Activated CD4-positive, alpha-beta memory T cell treated with anti-CD3 and anti-CD28 coated beads, Interleukin-2, amount 10 ng/mL, durations not matched to agents 7 days and 5 days (primary cell): Measurements from ENCODE around the gene CD79A. TPM values are rescaled to one million over a fixed set of nuclear protein-coding genes. Genes with fewer than 3 reads are reported as not detected.

Source experiments
- CTCF ChIA-PET: fragments of 350-600 bp; sonication (Branson Sonifier 250); formaldehyde crosslinking; loops from one replicate; lab custom pipeline; 2021; ENCODE audit warnings: antibody characterized with exemption, inconsistent platforms; lab: Charles Lee
- POLR2A ChIA-PET: fragments of 350-600 bp; sonication (Branson Sonifier 250); formaldehyde crosslinking; loops from one replicate; lab custom pipeline; 2021; ENCODE audit warnings: antibody characterized with exemption; lab: Charles Lee
- DNase-seq: peaks from one replicate; pipeline ENCODE4 v3.0.0-alpha.2; 2020
- H3K27ac Mint-ChIP-seq: one replicate; pipeline ENCODE4 v1.8.0; 2021; ENCODE audit warnings: mild to moderate bottlenecking, mixed read lengths
- H3K27me3 Mint-ChIP-seq: one replicate; pipeline ENCODE4 v1.8.0; 2021; ENCODE audit warnings: mixed read lengths
- H3K36me3 Mint-ChIP-seq: one replicate; pipeline ENCODE4 v1.8.0; 2021; ENCODE audit warnings: low read depth, mixed read lengths
- H3K4me1 Mint-ChIP-seq: one replicate; pipeline ENCODE4 v1.8.0; 2021; ENCODE audit warnings: mixed read lengths
- H3K4me3 Mint-ChIP-seq: one replicate; pipeline ENCODE4 v1.8.0; 2021; ENCODE audit warnings: mild to moderate bottlenecking, mixed read lengths
- H3K9me3 Mint-ChIP-seq: one replicate; pipeline ENCODE4 v1.8.0; 2021; ENCODE audit warnings: mixed read lengths
- total RNA-seq, 2 experiments: library from RNA; stranded (reverse); gene quantifications; one replicate each; pipeline ENCODE4 v1.2.3, GENCODE V29; 2021

Gene CD79A
- under 1 TPM; 0.35 to 0.38 TPM for total RNA-seq

- H3K27me3 Mint-ChIP-seq, result no peaks in the 10 kb centered on the region
- H3K9me3 Mint-ChIP-seq, result no peaks in the 10 kb centered on the region
- H3K4me1 Mint-ChIP-seq, result peaks cover 71% of the 10 kb centered on the region
- no peak for DNase-seq
- POLR2A ChIA-PET, result interaction anchor here (2.3 to 16.1 kb wide), 3 partner anchors 10 to 34 kb away, joined by 8 to 384 read pairs (median 223); partner anchors contain the start of genes ARHGEF1 and RPS19
- CTCF ChIA-PET, result interaction anchor here (0.7 kb wide), 1 partner anchor 9 kb away, joined by 3 read pairs; no protein-coding TSS in a partner anchor
- H3K27ac Mint-ChIP-seq, result peak within 1 kb of the TSS; percentile 96
- peaks cover 10% of the 10 kb centered on the region for H3K36me3 Mint-ChIP-seq
- no peak within 1 kb of the TSS for H3K4me3 Mint-ChIP-seq
These were observed at the start of gene CD79A for GRCh38 chr19:41876847-41877832. CD79A (plus strand) TSS chr19:41877279; CDS start chr19:41877305, 26 bp downstream.

- POLR2A ChIA-PET, result interaction anchor here (1.0 kb wide), 1 partner anchor 11 kb away, joined by 3 read pairs; no protein-coding TSS in a partner anchor
These were observed 38.9 kb upstream of the CD79A start for GRCh38 chr19:41837981-41838708.

GRCh38 chr19:41839211-41839610, 37.9 kb upstream of the CD79A start:
- Mint-ChIP-seq H3K36me3 (no peaks in the 10 kb centered on the region), H3K27me3 (peaks cover 32% of the 10 kb centered on the region), H3K4me3 (no peak overlapping the region), H3K27ac (no peak overlapping the region), H3K4me1 (no peaks in the 10 kb centered on the region), H3K9me3 (no peaks in the 10 kb centered on the region)
- POLR2A ChIA-PET, result no interaction called here
- no peak for DNase-seq
- CTCF ChIA-PET, result interaction anchor here (1.2 kb wide), 1 partner anchor 196 kb away, joined by 5 read pairs; no protein-coding TSS in a partner anchor

More at GRCh38 chr19:41837981-41838708, 38.9 kb upstream of the CD79A start:
- Mint-ChIP-seq H3K27me3 (peaks cover 27% of the 10 kb centered on the region), H3K27ac (no peak overlapping the region), H3K4me3 (no peak overlapping the region), H3K36me3 (no peaks in the 10 kb centered on the region), H3K9me3 (no peaks in the 10 kb centered on the region), H3K4me1 (no peaks in the 10 kb centered on the region)
- CTCF ChIA-PET, result no interaction called here
- no peak for DNase-seq

- no peaks in the 10 kb centered on the region for H3K4me1 Mint-ChIP-seq
These were observed 33.7 kb upstream of the CD79A start for GRCh38 chr19:41843371-41843770.

GRCh38 chr19:41844601-41845000, 32.5 kb upstream of the CD79A start, which contains the start of gene LYPD4:
LYPD4 (minus strand) TSS chr19:41844683; CDS start chr19:41839285, 5,398 bp downstream.
- no peaks in the 10 kb centered on the region for H3K9me3 Mint-ChIP-seq
- CTCF ChIA-PET, result interaction anchor here (0.6 to 1.6 kb wide), 2 partner anchors 10 to 61 kb away, joined by 3 to 4 read pairs; no protein-coding TSS in a partner anchor
- POLR2A ChIA-PET, result no interaction called here
- no peak within 1 kb of the TSS for H3K4me3 Mint-ChIP-seq
- H3K4me1 Mint-ChIP-seq, result no peaks in the 10 kb centered on the region
- H3K27me3 Mint-ChIP-seq, result peaks cover 13% of the 10 kb centered on the region
- no peak within 1 kb of the TSS for H3K27ac Mint-ChIP-seq
- no peaks in the 10 kb centered on the region for H3K36me3 Mint-ChIP-seq
- DNase-seq, result no peak

More at GRCh38 chr19:41843371-41843770, 33.7 kb upstream of the CD79A start:
- ChIA-PET CTCF (interaction anchor here (0.9 to 1.6 kb wide), 2 partner anchors 9 to 16 kb away, joined by 3 to 4 read pairs; no protein-coding TSS in a partner anchor), POLR2A (no interaction called here)
- no peak overlapping the region for H3K4me3 Mint-ChIP-seq
- no peak overlapping the region for H3K27ac Mint-ChIP-seq
- H3K36me3 Mint-ChIP-seq, result no peaks in the 10 kb centered on the region
- no peak for DNase-seq
- peaks cover 20% of the 10 kb centered on the region for H3K27me3 Mint-ChIP-seq
- no peaks in the 10 kb centered on the region for H3K9me3 Mint-ChIP-seq

GRCh38 chr19:41845001-41845050, 32.3 kb upstream of the CD79A start, which contains the start of gene DMRTC2:
DMRTC2 (plus strand) TSS chr19:41845042; CDS start chr19:41847429, 2,387 bp downstream.
- no peak for DNase-seq
- ChIA-PET CTCF (interaction anchor here (0.6 to 1.6 kb wide), 2 partner anchors 10 to 61 kb away, joined by 3 to 4 read pairs; no protein-coding TSS in a partner anchor), POLR2A (no interaction called here)
- Mint-ChIP-seq H3K4me1 (no peaks in the 10 kb centered on the region), H3K27me3 (peaks cover 13% of the 10 kb centered on the region), H3K27ac (no peak within 1 kb of the TSS), H3K9me3 (no peaks in the 10 kb centered on the region), H3K4me3 (no peak within 1 kb of the TSS), H3K36me3 (no peaks in the 10 kb centered on the region)

- Mint-ChIP-seq H3K4me1 (no peaks in the 10 kb centered on the region), H3K27ac (no peak overlapping the region), H3K36me3 (no peaks in the 10 kb centered on the region), H3K9me3 (no peaks in the 10 kb centered on the region), H3K27me3 (peaks cover 11% of the 10 kb centered on the region), H3K4me3 (no peak overlapping the region)
- CTCF ChIA-PET, result interaction anchor here (0.6 to 1.6 kb wide), 2 partner anchors 11 to 61 kb away, joined by 3 to 4 read pairs; no protein-coding TSS in a partner anchor
- DNase-seq, result no peak
- POLR2A ChIA-PET, result no interaction called here
These were observed 32.0 kb upstream of the CD79A start for GRCh38 chr19:41845051-41845590.

GRCh38 chr19:41847351-41848105, 29.6 kb upstream of the CD79A start:
- POLR2A ChIA-PET, result no interaction called here
- no peak for DNase-seq
- CTCF ChIA-PET, result no interaction called here
- Mint-ChIP-seq H3K36me3 (no peaks in the 10 kb centered on the region), H3K9me3 (no peaks in the 10 kb centered on the region), H3K4me3 (no peak overlapping the region), H3K4me1 (no peaks in the 10 kb centered on the region), H3K27me3 (peaks cover 23% of the 10 kb centered on the region), H3K27ac (no peak overlapping the region)

GRCh38 chr19:41848666-41849065, 28.4 kb upstream of the CD79A start:
- ChIA-PET CTCF (interaction anchor here (0.6 to 2.5 kb wide), 2 partner anchors 11 to 12 kb away, joined by 3 to 12 read pairs; partner anchors contain the start of gene RPS19), POLR2A (interaction anchor here (0.6 to 1.2 kb wide), 2 partner anchors 10 to 18 kb away, joined by 3 read pairs; no protein-coding TSS in a partner anchor)
- DNase-seq, result no peak
- no peak overlapping the region for H3K4me3 Mint-ChIP-seq
- no peaks in the 10 kb centered on the region for H3K4me1 Mint-ChIP-seq
- H3K36me3 Mint-ChIP-seq, result no peaks in the 10 kb centered on the region
- no peak overlapping the region for H3K27ac Mint-ChIP-seq
- H3K27me3 Mint-ChIP-seq, result peaks cover 29% of the 10 kb centered on the region
- H3K9me3 Mint-ChIP-seq, result no peaks in the 10 kb centered on the region

- Mint-ChIP-seq H3K4me3 (no peak overlapping the region), H3K27me3 (peaks cover 31% of the 10 kb centered on the region), H3K9me3 (no peaks in the 10 kb centered on the region), H3K4me1 (no peaks in the 10 kb centered on the region), H3K36me3 (no peaks in the 10 kb centered on the region), H3K27ac (no peak overlapping the region)
- ChIA-PET POLR2A (interaction anchor here (0.6 to 1.2 kb wide), 2 partner anchors 11 to 17 kb away, joined by 3 read pairs; no protein-coding TSS in a partner anchor), CTCF (interaction anchor here (0.6 to 2.5 kb wide), 3 partner anchors 10 to 411 kb away, joined by 3 to 12 read pairs (median 3); partner anchors contain the start of gene RPS19)
- DNase-seq, result no peak
These were observed 28.0 kb upstream of the CD79A start for GRCh38 chr19:41849067-41849466.

- no peak overlapping the region for H3K27ac Mint-ChIP-seq
- no peaks in the 10 kb centered on the region for H3K4me1 Mint-ChIP-seq
- CTCF ChIA-PET, result interaction anchor here (2.5 kb wide), 1 partner anchor 9 kb away, joined by 12 read pairs; the partner anchor contains the start of gene RPS19
- H3K36me3 Mint-ChIP-seq, result no peaks in the 10 kb centered on the region
- POLR2A ChIA-PET, result interaction anchor here (1.0 kb wide), 1 partner anchor 30 kb away, joined by 5 read pairs; no protein-coding TSS in a partner anchor
- no peaks in the 10 kb centered on the region for H3K9me3 Mint-ChIP-seq
- H3K27me3 Mint-ChIP-seq, result peaks cover 40% of the 10 kb centered on the region
- DNase-seq, result no peak
- H3K4me3 Mint-ChIP-seq, result no peak overlapping the region
These were observed 26.7 kb upstream of the CD79A start for GRCh38 chr19:41850381-41850780.
